ENCODE data around the gene ERRFI1.
"Not testable (repeated sequence)": the region's sequence is repeated elsewhere in the genome, so short reads cannot be mapped to it uniquely, and the experiment has no call there.

The ERRFI1 gene, protein sequence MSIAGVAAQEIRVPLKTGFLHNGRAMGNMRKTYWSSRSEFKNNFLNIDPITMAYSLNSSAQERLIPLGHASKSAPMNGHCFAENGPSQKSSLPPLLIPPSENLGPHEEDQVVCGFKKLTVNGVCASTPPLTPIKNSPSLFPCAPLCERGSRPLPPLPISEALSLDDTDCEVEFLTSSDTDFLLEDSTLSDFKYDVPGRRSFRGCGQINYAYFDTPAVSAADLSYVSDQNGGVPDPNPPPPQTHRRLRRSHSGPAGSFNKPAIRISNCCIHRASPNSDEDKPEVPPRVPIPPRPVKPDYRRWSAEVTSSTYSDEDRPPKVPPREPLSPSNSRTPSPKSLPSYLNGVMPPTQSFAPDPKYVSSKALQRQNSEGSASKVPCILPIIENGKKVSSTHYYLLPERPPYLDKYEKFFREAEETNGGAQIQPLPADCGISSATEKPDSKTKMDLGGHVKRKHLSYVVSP

DNA sequence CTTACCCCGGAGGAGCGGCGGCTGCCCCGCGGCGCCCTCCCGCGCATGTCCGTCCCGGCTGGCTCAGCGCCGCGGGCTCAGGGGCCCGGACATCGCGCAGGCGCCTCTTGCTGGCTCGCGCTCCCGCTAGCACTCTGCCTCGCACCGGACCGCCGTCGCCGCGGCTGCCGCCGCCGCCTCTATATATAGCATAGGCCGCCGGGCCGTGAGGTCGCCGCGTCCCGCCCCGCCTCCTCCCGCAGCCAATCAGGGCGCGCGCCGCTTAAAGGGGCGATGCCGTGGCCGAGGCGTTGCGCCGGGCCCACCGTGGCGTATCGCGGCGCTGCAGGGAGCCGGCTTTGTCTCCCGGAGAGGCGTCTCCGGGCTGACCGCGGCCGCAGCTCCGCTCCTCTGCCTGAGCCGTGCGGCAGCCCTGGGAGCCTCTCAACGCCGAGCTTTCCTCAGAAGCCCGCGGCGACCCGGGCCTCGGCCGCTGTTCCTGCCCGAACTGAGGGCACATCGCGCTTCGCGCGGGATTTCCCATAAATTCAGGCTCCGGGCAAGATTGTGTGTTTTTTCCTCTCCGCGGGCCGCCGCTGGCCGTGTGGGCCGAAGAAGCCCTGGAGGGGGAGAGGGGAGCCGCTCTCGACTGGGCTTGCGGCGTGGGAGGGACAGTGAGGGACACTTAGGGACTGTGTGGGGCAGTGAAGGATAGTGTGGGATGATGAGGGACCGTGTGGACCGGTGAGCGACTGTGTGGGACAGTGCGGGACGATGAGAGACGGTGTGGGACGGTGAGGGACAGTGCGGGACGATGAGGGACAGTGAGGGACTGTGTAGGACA, at the start of gene ERRFI1:
TSS of gene ERRFI1 (minus strand) at position 157 of the 823 bp plus-strand sequence. CDS start 10,690 bp downstream, outside the sequence.
- peak; percentile 94 for DNase-seq

DNA sequence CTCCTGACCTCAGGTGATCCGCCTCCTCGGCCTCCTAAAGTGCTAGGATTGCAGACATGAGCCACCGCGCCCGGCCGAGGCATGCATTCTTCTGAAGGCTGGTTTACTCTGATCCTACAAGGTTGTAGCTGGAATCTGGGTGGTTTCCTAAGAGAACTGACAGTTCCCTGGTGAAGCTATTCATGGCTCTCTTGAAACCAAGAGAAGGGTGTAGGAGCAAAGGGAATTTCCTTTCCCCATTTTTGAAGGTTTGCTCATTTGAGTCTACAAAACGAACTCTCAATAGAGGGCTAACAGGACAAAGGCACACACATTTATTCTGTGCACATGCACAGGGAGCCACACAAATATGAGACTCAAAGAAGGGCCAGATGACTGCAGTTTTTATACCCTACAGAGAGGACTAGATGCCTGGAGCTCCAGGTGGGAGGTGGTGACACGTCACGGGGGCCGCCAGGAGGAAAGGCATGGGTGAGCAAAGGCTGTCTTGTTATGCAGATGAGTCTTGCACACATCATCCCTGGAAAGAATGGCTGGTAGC, 49.5 kb upstream of the ERRFI1 start:
- DNase-seq, result no peak

DNA sequence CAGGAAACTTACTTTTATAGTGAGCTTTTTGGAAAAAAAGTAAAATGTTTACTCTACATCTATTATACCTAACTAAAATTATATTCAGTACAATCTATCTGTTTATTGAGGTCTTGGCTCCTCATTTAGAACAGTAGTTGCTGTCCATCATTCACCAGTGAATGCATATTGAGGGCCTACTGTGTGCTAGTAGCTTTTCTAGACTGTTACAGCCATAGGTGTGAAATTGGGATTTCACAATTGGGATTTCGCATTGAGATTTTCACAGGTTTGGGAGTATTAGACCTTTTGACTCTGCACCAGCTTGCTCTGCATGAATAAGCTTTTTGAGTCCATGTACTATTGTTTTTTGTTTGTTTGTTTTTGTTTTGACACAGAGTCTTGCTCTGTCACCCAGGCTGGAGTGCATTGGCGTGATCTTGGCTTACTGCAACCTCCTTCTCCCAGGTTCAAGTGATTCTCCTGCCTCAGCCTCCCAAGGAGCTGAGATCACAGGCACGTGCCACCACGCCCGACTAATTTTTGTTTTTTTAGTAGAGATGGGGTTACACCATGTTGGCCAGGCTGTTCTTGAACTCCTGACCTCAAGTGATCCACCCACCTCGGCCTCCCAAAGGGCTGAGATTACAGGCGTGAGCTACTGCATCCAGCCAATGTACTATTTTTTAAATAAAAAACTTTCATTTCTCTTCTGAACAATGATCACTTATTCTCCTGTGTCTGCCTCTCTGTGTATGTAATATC, 47.2 kb upstream of the ERRFI1 start:
- DNase-seq, result no peak

DNA sequence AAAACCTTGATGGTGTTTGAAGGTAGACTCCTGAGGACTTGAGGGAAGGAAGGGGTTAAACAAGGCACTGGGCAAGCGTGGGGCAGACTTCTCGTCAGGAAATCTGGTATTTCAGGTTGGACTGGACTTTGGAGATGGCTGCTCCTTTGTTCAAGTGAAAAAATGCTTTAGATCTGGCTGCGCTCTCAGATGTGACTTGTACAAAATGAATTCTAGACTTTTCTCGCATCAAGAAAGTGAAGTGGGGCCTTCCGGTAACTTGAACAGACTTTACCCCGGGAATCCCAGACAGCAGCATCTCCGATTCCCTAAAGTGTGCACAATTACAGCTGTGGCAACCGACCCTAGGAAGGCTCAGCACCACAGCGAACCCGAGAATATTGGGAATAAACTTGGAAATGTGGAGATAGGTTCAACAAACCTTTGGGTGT, 44.3 kb upstream of the ERRFI1 start:
- DNase-seq, result no peak

DNA sequence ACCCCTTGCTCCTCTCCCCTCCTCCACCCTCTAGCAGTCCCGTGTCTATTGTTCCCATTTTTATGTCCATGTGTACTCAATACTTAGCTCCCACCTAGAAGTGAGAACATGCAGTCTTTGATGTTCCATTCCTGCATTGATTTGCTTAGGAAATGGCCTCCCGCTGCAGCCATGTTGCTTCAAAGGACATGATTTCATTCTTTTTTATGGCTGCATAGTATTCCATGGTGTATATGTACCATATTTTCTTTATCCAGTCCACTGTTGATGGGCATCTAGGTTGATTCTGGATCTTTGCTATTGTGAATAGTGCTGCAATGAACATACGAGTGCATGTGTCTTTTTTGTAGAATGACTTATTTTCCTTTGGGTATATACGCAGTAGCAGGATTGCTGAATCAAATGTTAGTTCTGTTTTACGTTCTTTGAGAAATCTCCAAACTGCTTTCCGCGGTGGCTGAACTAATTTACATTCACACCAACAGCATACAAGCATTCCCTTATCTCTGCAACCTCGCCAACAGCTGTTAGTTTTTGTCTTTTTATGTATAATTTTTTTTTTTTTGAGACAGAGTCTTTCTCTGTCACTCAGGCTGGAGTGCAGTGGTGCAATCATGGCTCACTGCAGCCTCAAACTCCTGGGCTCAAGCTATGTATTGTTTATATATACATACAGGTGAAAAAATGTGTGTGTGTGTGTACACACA, 43.7 kb upstream of the ERRFI1 start:
- not testable (repeated sequence) for DNase-seq

DNA sequence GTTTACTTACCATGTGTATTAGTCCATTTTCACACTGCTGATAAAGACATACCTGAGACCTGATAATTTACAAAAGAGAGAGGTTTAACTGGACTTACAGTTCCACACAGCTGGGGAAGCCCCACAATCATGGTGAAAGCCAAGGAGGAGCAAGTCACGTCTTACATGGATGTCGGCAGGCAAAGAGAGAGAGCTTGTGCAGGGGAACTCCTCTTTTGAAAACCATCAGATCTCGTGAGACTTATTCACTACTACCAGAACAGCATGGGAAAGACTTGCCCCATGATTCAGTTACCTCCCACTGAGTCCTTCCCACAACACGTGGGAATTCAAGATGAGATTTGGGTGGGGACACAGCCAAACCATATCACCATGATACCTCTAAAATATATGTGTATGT, 39.3 kb upstream of the ERRFI1 start:
- no peak for DNase-seq

DNA sequence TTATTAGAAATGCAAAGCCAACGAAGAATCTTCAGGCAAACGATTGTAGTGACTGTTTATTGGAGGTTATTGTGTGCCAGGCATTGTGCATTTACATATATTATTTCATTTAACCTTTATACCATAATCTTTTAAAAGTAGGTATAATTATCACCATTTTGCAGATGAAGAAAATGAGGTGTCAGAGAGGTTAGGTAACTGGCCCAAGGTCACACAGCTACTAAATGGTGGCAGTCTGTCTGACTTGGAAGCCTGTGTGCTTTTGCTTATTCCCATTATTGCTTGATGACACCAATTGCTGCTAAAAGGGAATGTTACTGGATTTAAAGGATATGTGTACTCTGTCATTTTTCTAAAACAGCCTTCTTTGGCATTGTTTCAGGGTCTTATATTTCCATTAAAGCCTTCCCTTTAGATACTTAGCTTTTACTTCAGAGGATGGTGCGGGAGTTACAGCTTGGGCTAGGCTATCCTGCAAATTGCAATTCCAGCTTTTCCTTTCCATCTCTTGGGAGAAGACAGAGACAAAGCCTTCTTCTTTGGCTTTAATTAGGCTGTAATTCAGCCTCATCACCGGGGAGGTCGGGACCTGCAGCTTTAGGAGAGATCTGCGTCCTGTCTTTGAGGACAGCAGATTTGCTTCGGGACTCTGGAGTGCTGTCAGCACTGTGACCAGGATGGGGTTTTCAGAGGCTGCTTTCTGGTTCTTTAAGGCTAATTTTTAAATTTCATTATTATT, 37.4 kb upstream of the ERRFI1 start:
- no peak for DNase-seq

DNA sequence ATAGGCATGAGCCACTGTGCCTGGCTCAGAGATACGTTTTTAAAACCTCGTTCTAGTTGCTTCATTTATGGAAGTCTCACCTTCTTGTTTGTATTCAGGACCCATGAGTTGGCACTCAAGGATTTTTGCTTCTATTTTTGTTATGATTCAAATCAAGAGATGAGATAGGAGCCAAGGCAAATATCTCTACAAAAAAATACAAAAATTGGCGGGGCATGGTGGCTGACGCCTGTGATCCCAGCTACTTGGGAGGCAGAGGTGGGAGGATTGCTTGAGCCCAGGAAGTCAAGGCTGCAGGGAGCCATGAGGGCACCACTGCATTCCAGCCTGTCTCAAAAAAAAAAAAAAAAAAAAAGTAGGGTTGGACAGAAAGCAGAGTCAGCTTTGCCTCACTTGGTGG, 36.8 kb upstream of the ERRFI1 start:
- DNase-seq, result no peak

DNA sequence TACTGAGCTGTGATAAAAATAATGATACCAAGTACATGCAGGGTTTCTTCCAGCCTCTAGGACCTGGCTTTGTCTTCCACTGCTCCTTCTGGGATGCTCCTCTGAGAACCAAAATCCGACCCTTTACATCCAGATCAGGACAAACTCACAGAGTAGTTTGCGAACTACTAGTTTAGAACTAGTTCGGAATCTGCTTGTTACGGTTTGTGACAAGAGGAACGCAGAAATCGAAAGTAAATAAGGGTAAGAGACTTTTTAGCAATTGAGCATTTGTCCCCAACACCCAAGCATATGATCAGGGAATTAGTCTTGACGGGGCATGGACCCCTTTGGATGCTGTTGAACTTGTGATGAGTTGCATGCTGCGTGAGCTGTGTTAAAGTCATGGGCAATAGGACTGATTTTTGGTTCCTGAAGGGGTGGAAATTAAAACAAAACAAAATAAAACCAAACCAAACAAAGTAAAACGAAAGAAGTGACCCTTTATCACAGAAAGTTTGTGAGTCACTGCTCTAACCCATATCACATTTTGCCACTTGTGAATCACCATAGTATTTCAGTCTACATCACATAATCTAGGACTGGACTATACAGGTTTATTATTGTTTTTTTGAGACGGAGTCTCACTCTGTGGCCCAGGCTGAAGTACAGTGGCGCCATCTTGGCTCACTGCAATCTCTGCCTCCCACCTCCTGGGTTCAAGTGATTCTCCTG, 35.7 kb upstream of the ERRFI1 start:
- DNase-seq, result no peak

DNA sequence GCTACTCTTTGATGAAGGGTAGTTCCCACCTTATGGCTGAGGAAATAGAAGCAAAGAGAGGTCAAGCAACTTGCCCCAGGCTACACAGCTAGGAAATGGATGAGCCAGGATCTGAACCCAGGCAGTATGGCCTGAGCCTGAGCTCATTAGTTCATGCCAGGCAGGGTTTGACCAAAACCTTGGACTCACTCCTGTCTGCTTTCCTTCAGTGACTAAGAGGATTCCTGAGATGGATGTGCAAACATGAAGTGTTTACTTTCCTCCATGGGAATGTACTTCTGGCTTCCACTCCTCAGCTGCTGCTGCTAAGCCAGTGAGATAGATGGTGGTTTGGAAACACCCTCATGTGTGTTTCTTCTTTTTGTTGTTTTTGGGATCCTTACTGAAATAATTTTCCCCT, 35.1 kb upstream of the ERRFI1 start:
- no peak for DNase-seq

DNA sequence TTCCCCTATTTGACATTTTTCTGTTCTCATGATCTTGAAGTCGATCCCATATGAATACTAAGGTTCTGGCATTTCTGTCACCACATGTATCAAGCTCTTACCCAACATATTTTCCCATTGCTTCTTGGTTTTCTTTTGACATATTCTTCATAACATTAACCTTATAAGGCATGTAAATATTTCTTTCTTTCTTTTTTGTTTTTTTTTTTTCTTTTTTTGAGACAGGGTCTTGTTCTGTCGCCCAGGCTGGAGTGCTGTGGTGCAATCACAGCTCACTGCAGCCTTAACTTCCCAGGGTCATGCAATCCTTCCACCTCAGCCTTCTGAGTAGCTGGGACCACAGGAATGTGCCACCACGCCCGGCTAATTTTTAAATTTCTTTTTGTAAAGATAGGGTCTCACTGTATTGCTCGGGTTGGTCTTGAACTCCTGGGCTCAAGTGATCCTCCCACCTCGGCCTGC, 33.1 kb upstream of the ERRFI1 start:
- DNase-seq, result no peak

DNA sequence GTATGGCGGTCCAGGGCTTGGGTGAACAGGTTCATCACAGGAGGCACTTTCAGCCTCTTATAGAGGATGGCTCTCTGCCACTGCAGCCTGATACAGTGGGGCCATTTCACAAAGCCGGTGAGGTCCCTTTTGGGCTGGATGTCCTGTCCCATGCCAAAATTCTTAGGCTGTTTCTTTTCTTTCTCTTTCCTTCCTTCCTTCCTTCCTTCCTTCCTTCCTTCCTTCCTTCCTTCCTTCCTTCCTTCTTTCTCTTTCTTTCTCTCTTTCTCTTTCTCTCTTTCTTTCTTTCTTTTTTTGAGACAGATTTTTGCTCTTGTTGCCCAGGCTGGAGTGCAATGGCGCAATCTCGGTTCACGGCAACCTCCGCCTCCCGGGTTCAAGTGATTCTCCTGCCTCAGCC, 31.7 kb upstream of the ERRFI1 start:
- not testable (repeated sequence) for DNase-seq

DNA sequence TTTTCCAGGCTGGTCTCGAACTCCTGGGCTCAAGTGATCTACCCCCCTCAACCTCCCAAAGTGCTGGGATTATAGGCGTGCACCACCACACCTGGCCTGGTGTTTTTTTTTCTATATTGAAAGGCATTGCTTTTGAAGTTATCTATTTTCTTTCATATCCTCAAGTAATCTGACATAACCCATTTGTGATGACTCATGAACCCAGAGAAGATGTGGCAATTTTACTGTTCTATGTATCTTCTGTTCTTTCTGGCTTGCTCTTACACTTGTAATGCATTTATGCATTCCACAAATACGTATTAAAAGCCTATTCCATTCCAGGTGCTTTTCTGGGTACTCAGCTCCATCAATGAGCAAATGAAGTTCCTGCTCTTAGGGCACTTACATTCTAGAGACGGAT, 29.9 kb upstream of the ERRFI1 start:
- no peak for DNase-seq

DNA sequence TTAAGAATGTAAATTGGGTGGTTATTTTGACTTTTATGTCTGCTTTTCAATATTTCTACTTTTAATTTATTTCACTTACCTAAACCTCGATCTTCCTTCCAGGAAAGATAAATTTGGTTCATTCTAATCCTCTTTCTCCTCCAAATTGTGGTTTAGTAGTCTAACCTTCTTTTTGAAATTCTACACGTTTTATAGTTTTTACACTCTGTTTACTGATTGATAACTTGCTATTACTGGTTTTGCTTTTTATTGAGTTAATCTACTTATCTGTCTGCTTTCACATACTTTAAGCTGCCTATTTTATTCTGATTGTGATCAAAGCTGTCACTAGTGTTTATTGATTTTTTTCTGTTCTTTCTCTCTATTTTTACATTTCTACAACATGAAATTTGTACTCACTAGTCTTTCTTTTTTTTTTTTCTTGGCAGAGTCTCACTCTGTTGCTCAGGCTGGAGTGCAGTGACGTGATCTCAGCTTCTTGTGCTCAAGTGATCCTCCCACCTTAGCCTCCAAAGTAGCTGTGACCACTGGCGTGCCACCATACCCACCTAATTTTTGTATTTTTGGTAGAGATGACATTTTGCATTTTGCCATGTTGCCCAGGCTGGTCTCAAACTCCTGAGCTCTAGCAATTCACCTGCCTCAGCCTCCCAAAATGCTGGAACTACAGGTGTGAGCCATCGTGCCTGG, 27.9 kb upstream of the ERRFI1 start:
- no peak for DNase-seq

DNA sequence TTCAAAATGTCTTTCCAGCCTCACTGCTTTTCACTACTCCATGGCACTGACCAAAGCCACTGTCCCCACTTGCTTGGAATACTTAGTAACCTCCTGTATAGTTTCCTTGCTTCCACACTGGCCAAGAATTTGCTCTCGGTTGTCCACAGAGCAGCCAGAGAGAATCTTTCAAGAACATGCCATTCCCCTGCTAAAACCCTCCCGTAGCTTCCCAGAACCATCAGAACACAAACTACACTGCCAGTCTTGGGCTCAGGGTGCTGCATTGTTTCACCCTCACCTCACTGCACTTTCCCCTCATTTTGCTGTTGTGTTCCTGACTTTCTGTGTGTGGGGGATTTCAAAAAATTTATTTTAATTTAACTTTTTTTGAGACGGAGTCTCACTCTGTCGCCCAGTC, 25.5 kb upstream of the ERRFI1 start:
- DNase-seq, result no peak

DNA sequence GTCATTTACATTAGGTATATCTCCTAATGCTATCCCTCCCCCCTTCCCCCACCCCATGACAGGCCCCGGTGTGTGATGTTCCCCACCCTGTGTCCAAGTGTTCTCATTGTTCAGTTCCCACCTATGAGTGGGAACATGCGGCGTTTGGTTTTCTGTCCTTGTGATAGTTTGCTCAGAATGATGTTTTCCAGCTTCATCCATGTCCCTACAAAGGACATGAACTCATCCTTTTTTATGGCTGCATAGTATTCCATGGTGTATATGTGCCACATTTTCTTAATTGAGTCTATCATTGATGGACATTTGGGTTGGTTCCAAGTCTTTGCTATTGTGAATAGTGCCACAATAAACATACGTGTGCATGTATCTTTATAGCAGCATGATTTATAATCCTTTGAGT, 23.1 kb upstream of the ERRFI1 start:
- not testable (repeated sequence) for DNase-seq

DNA sequence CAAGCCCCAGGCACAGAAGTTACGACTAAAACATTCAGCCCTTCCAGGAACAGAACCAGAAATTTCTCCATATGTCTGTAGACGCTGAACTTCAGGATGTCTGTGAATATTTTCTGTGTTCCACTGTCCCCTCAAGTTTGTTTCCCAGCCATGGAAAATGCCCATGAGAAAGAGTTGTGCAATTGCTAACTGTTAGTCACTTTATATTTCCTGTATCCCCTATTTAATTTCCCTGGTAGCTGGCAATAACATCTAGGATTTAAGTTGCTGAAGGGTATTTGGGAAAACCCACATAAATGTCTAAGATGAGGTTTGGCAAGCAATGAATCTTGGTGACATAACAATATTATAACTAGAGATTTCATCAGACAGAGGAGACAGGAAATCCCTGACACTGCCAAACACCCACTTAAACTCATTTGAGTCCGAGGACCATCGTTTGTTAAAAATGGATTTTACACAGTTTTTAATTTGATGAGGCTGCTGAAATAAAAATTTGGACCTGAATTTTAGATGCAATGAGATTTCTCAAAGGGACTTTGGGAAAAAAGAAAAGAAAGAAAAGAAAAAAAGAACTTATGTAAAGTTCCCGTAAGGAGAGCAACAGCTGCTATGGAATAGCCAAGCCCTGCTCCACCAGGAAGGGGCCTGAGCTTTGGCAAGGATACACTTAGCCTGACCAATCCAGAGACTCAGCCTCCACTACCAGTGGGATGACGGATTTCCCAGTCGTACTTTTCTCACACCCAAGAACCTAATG, 21.8 kb upstream of the ERRFI1 start:
- peak; percentile 80 for DNase-seq

DNA sequence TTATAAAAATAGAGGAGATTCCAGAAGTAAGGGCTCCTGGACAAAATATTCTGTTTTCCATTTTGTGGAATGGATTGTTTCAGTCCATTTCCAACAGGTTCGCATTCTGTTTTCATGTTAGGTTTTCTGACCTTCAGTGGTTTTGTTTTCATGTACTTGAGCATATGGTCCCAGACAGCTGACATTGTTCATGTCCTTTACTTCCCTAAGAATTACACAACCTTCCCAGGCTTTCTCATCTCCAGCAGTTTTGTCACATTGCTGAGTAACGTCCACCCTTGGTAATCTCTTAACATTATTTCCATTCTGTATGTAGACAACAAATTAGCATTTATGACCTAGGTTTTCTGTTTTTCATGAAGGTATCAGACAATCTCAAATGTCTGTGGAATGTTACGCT, 21.0 kb upstream of the ERRFI1 start:
- no peak for DNase-seq

DNA sequence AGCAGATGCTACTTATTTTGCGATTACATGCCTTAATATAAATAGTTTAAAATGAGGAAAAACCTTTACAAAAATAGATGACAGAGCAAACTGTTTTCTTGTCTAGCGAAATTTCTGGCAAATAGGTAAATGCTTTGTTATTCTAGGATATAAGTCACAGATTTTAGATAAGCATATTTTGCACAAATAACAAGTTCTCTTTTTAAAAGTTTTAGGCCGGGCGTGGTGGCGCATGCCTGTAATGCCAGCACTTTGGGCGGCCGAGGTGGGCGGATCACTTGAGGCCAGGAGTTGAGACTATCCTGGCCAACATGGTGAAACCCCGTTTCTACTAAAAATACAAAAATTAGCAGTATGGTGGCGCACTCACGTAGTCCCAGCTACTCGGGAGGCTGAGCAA, 20.3 kb upstream of the ERRFI1 start:
- DNase-seq, result no peak
